ENCODE measurements around the gene SNHG17. TPM values are rescaled to one million over a fixed set of nuclear protein-coding genes. Genes with fewer than 3 reads are reported as not detected.
"Not testable (repeated sequence)": the region's sequence is repeated elsewhere in the genome, so short reads cannot be mapped to it uniquely, and the experiment has no call there.

The SNHG17 gene
- total RNA-seq (10 to 100 TPM; 69.2 to 99.4 TPM), total RNA-seq (38.7 to 65.2 reads per million in 2 donors)

- peaks cover 16% of the 10 kb centered on the region for H3K27me3 Mint-ChIP-seq
- ATAC-seq (peak; percentile 91), DNase-seq (peak; percentile 83 to 87 (median 83))
- peaks cover 5% of the 10 kb centered on the region for H3K36me3 Mint-ChIP-seq (ENCODE audit: low read depth)
- H3K9me3 ChIP-seq (ENCODE audit: control insufficient read depth, low read length, poor library complexity, severe bottlenecking), result no peaks in the 10 kb centered on the region
- H3K4me1 Mint-ChIP-seq, result peaks cover 24% of the 10 kb centered on the region
- peak within 1 kb of the TSS; percentile 91 for H3K4me3 Mint-ChIP-seq
- peak within 1 kb of the TSS; percentile 94 for H3K27ac Mint-ChIP-seq
These were observed at the start of gene SNHG17 for GRCh38 chr20:38434770-38435554. SNHG17 (minus strand) TSS chr20:38435328.

- Mint-ChIP-seq H3K27ac (no peak overlapping the region), H3K4me1 (peaks cover 36% of the 10 kb centered on the region), H3K4me3 (no peak overlapping the region), H3K27me3 (no peaks in the 10 kb centered on the region), H3K36me3 (ENCODE audit: low read depth) (peaks cover 5% of the 10 kb centered on the region)
- H3K9me3 ChIP-seq (ENCODE audit: control insufficient read depth, low read length, poor library complexity, severe bottlenecking), result no peaks in the 10 kb centered on the region
- no peak for ATAC-seq
- no peak for DNase-seq
These were observed 44.5 kb upstream of the SNHG17 start for GRCh38 chr20:38479596-38479995.

GRCh38 chr20:38477747-38478146 is 42.6 kb upstream of the SNHG17 start:
- no peak for DNase-seq
- peak overlapping the region; percentile 41 for H3K27ac Mint-ChIP-seq
- H3K36me3 Mint-ChIP-seq (ENCODE audit: low read depth), result peaks cover 5% of the 10 kb centered on the region
- ATAC-seq, result no peak
- peaks cover 41% of the 10 kb centered on the region for H3K4me1 Mint-ChIP-seq
- no peaks in the 10 kb centered on the region for H3K27me3 Mint-ChIP-seq
- H3K4me3 Mint-ChIP-seq, result no peak overlapping the region
- H3K9me3 ChIP-seq (ENCODE audit: control insufficient read depth, low read length, poor library complexity, severe bottlenecking), result no peaks in the 10 kb centered on the region

DNA sequence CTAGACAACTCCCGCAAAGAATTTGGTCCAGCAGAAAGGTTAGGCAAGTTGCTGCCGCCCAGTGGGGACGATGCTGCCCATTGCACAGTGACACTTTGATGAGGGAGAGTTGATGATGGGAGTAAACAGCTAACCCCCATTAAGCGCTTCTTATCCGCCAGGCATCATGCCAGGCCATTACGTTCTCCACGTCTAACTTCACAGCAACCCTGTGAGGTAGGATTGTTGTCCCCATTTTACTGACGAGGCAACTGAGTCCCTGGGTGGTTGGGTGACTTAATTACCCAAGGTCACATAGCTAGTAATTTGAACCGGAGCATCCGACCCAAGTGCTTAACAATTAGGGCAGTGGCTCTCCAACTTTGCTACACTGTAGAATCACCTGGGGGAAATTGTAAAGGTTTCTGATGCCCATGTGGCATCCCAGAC is 38.3 kb upstream of the SNHG17 start:
- no peaks in the 10 kb centered on the region for H3K9me3 ChIP-seq (ENCODE audit: control insufficient read depth, low read length, poor library complexity, severe bottlenecking)
- Mint-ChIP-seq H3K36me3 (ENCODE audit: low read depth) (no peaks in the 10 kb centered on the region), H3K27ac (peak overlapping the region; percentile 95), H3K27me3 (no peaks in the 10 kb centered on the region), H3K4me1 (peaks cover 40% of the 10 kb centered on the region), H3K4me3 (peak overlapping the region; percentile 92)
- DNase-seq, result no peak
- ATAC-seq, result no peak

- peak; percentile 96 for ATAC-seq
- Mint-ChIP-seq H3K4me3 (peak within 1 kb of the TSS; percentile 92), H3K27me3 (no peaks in the 10 kb centered on the region), H3K4me1 (peaks cover 40% of the 10 kb centered on the region), H3K36me3 (ENCODE audit: low read depth) (no peaks in the 10 kb centered on the region), H3K27ac (peak within 1 kb of the TSS; percentile 95)
- peak; percentile 98 for DNase-seq
- H3K9me3 ChIP-seq (ENCODE audit: control insufficient read depth, low read length, poor library complexity, severe bottlenecking), result no peaks in the 10 kb centered on the region
These were observed 37.6 kb upstream of the SNHG17 start, which contains the start of gene RALGAPB for GRCh38 chr20:38472513-38473366. RALGAPB (plus strand) TSS chr20:38472843; CDS start chr20:38488433, 15,590 bp downstream.

DNA sequence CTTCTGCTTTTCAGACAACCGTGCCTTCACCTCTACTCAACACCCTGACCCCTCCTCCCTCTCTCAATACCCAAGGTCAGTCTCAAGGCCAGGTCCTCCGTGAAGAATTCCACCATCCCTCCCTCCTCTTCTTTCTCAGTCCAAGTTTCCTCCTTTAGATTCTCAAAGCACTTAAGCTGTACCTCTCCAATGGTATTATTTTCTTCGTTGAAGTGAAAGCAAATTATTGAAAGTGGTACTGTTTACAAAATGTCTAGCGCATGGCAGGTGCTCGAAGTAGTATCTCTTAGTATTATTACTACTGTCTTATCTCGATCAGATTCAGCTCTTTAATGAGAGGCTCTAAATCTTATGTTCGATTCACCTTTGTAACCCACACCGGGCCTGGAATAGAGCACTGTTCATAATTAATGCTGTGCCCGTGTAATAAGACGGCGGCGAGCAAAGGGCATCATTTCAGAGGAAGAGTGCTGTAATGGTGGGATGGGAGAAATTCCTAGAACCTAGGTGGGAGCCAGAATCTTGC is 36.9 kb upstream of the SNHG17 start:
- no peaks in the 10 kb centered on the region for H3K9me3 ChIP-seq (ENCODE audit: control insufficient read depth, low read length, poor library complexity, severe bottlenecking)
- Mint-ChIP-seq H3K27ac (peak overlapping the region; percentile 95), H3K4me3 (peak overlapping the region; percentile 92), H3K4me1 (peaks cover 36% of the 10 kb centered on the region), H3K36me3 (ENCODE audit: low read depth) (no peaks in the 10 kb centered on the region), H3K27me3 (no peaks in the 10 kb centered on the region)
- DNase-seq (no peak), ATAC-seq (peak; percentile 14)

- H3K4me3 Mint-ChIP-seq, result peak overlapping the region; percentile 92
- DNase-seq, result no peak
These were observed 36.1 kb upstream of the SNHG17 start for GRCh38 chr20:38471245-38471644.

DNA sequence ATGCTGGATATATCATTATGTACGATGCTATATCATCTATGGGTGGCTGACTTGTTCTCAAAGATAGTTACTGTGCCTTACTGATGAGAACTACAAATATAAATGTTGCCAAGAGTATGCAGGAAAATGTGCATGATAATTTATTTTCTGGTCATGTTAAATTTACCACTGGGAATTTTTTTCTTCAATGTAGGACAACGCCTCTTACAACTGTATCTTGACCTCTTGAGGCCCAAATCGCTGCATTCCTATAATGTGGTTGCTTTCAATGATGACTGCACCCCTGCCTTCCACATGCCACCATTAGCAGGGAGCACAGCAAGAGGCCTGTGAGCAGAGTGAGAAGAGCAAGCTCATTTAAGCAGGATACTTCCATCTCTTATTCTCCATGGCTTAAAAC is 31.9 kb upstream of the SNHG17 start:
- no peaks in the 10 kb centered on the region for H3K36me3 Mint-ChIP-seq (ENCODE audit: low read depth)
- no peaks in the 10 kb centered on the region for H3K27me3 Mint-ChIP-seq
- H3K4me1 Mint-ChIP-seq, result peaks cover 7% of the 10 kb centered on the region
- no peaks in the 10 kb centered on the region for H3K9me3 ChIP-seq (ENCODE audit: control insufficient read depth, low read length, poor library complexity, severe bottlenecking)
- DNase-seq (no peak), ATAC-seq (no peak)
- no peak overlapping the region for H3K4me3 Mint-ChIP-seq
- H3K27ac Mint-ChIP-seq, result no peak overlapping the region

More at GRCh38 chr20:38471245-38471644, 36.1 kb upstream of the SNHG17 start:
- peaks cover 31% of the 10 kb centered on the region for H3K4me1 Mint-ChIP-seq
- no peaks in the 10 kb centered on the region for H3K9me3 ChIP-seq (ENCODE audit: control insufficient read depth, low read length, poor library complexity, severe bottlenecking)
- no peaks in the 10 kb centered on the region for H3K36me3 Mint-ChIP-seq (ENCODE audit: low read depth)
- ATAC-seq, result no peak
- peak overlapping the region; percentile 95 for H3K27ac Mint-ChIP-seq
- no peaks in the 10 kb centered on the region for H3K27me3 Mint-ChIP-seq

DNA sequence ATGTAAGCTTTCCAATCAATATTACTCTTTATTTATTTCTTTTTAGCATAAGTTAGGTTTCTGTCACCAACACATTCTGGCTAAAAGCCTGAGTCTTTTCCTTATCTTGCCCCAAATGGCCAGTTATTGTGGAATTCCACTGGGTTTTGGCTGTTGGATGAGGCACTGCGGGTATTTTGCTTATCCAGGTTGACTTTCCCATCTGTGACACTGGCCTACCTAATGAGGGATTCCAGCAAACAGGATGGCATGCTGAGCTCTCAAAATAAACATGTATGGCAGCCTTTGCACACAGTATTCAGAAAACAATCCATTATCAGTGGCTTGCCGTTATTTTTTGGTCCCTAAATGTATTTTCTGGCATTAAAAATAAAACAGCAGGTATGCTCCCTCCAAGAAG is 31.0 kb upstream of the SNHG17 start:
- ATAC-seq (no peak), DNase-seq (no peak)

GRCh38 chr20:38461569-38461968 is 26.4 kb upstream of the SNHG17 start:
- not testable (repeated sequence) for H3K4me1 Mint-ChIP-seq; H3K27ac Mint-ChIP-seq; H3K4me3 Mint-ChIP-seq; H3K9me3 ChIP-seq (ENCODE audit: control insufficient read depth, low read length, poor library complexity, severe bottlenecking); H3K27me3 Mint-ChIP-seq; H3K36me3 Mint-ChIP-seq (ENCODE audit: low read depth); DNase-seq; ATAC-seq

More for the DNA sequence above, 31.0 kb upstream of the SNHG17 start:
- Mint-ChIP-seq H3K27me3 (no peaks in the 10 kb centered on the region), H3K4me3 (no peak overlapping the region), H3K36me3 (ENCODE audit: low read depth) (no peaks in the 10 kb centered on the region), H3K4me1 (peaks cover 3% of the 10 kb centered on the region), H3K27ac (no peak overlapping the region)
- no peaks in the 10 kb centered on the region for H3K9me3 ChIP-seq (ENCODE audit: control insufficient read depth, low read length, poor library complexity, severe bottlenecking)

- H3K4me3 Mint-ChIP-seq; ATAC-seq; H3K4me1 Mint-ChIP-seq; H3K27ac Mint-ChIP-seq; DNase-seq; H3K27me3 Mint-ChIP-seq; H3K9me3 ChIP-seq (ENCODE audit: control insufficient read depth, low read length, poor library complexity, severe bottlenecking); H3K36me3 Mint-ChIP-seq (ENCODE audit: low read depth): not testable (repeated sequence)
These were observed 26.0 kb upstream of the SNHG17 start for GRCh38 chr20:38461167-38461566.

DNA sequence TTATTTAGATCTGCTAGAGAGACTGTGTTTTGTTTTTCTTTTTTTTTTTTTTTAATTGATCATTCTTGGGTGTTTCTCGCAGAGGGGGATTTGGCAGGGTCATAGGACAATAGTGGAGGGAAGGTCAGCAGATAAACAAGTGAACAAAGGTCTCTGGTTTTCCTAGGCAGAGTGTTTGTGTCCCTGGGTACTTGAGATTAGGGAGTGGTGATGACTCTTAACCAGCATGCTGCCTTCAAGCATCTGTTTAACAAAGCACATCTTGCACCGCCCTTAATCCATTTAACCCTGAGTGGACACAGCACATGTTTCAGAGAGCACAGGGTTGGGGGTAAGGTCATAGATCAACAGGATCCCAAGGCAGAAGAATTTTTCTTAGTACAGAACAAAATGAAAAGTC is 25.5 kb upstream of the SNHG17 start:
- not testable (repeated sequence) for H3K9me3 ChIP-seq (ENCODE audit: control insufficient read depth, low read length, poor library complexity, severe bottlenecking); H3K27me3 Mint-ChIP-seq; H3K4me1 Mint-ChIP-seq; H3K36me3 Mint-ChIP-seq (ENCODE audit: low read depth); DNase-seq; H3K4me3 Mint-ChIP-seq; ATAC-seq; H3K27ac Mint-ChIP-seq

DNA sequence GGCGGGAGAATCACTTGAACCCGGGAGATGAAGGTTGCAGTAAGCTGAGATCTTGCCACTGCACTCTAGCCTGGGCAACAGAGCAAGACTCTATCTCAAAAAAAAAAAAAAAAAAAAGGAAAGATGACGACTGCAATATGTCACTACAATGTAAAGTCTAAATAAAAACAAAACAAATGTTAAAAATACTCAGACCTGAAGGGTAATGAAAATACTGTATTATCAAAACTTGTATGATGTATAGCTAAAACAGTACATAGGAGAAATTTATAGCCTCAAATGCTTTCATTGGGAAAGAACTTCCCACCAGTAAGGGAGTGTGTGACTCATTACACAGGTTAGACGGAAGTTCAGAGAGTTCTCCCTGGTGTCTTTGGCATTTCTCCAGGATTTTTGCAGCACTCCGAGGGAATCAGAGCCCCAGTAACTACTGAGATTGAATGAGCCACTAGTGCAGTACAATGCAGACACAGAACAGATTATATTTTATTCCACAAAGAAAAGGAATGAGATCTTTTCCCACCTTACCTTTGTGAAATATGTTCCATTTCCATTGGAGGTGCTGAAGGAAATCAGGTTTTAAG is 25.0 kb upstream of the SNHG17 start:
- no peak overlapping the region for H3K4me3 Mint-ChIP-seq

More for the DNA sequence above, 25.0 kb upstream of the SNHG17 start:
- H3K4me1 Mint-ChIP-seq, result no peaks in the 10 kb centered on the region
- H3K27me3 Mint-ChIP-seq, result no peaks in the 10 kb centered on the region
- DNase-seq (no peak), ATAC-seq (no peak)
- H3K9me3 ChIP-seq (ENCODE audit: control insufficient read depth, low read length, poor library complexity, severe bottlenecking), result no peaks in the 10 kb centered on the region
- no peak overlapping the region for H3K27ac Mint-ChIP-seq
- H3K36me3 Mint-ChIP-seq (ENCODE audit: low read depth), result no peaks in the 10 kb centered on the region

All from T-helper 17 cell (primary cell).